H9 (cell line): Measurements from ENCODE around the gene OMP. TPM values are rescaled to one million over a fixed set of nuclear protein-coding genes. Genes with fewer than 3 reads are reported as not detected.

Experiments
- DNase-seq: peaks from one replicate; pipeline ENCODE4 v3.0.0-alpha.2; 2017
- H2AFZ ChIP-seq: one replicate; pipeline ENCODE4 v1.6.1; 2013; ENCODE audit warnings: mild to moderate bottlenecking, low read length, control low read depth, moderate library complexity
- H2AK5ac ChIP-seq: 2 replicates; pipeline ENCODE4 v1.6.1; 2013; ENCODE audit warnings: low read length, control low read depth, mixed read lengths; ENCODE audit not compliant: insufficient read length
- H2BK120ac ChIP-seq: one replicate; pipeline ENCODE4 v1.6.1; 2013; ENCODE audit warnings: low read depth, mild to moderate bottlenecking, low read length, control low read depth, inconsistent platforms; ENCODE audit not compliant: poor library complexity, severe bottlenecking
- H2BK12ac ChIP-seq: 2 replicates; pipeline ENCODE4 v1.6.1; 2013; ENCODE audit warnings: low read length, control low read depth, mixed read lengths, low read depth; ENCODE audit not compliant: insufficient read length
- H2BK15ac ChIP-seq: 2 replicates; pipeline ENCODE4 v1.6.1; 2013; ENCODE audit warnings: low read depth, low read length, control low read depth
- H2BK20ac ChIP-seq: one replicate; pipeline ENCODE4 v1.6.1; 2013; ENCODE audit warnings: low read depth, mild to moderate bottlenecking, low read length, control low read depth, inconsistent platforms; ENCODE audit not compliant: poor library complexity, severe bottlenecking
- H2BK5ac ChIP-seq: 2 replicates; pipeline ENCODE4 v1.6.1; 2013; ENCODE audit warnings: low read length, control low read depth, mixed read lengths; ENCODE audit not compliant: insufficient read length
- H3K14ac ChIP-seq: 2 replicates; pipeline ENCODE4 v1.6.1; 2013; ENCODE audit warnings: low read length, control low read depth; ENCODE audit not compliant: insufficient read depth
- H3K18ac ChIP-seq: 2 replicates; pipeline ENCODE4 v1.6.1; 2013; ENCODE audit warnings: low read depth, mild to moderate bottlenecking, mixed read lengths, low read length, control low read depth; ENCODE audit not compliant: insufficient read length
- H3K23ac ChIP-seq: 2 replicates; pipeline ENCODE4 v1.6.1; 2013; ENCODE audit warnings: low read length, control low read depth, mixed read lengths, low read depth; ENCODE audit not compliant: insufficient read length
- H3K23me2 ChIP-seq: 2 replicates; pipeline ENCODE4 v1.6.1; 2013; ENCODE audit warnings: low read depth, mild to moderate bottlenecking, mixed read lengths, low read length, control low read depth; ENCODE audit not compliant: insufficient read length, poor library complexity, severe bottlenecking
- H3K27ac ChIP-seq: 2 replicates; pipeline ENCODE4 v1.5.1; 2013; ENCODE audit warnings: low read length, control low read depth, mixed read lengths, low read depth; ENCODE audit not compliant: insufficient read length
- H3K27me3 ChIP-seq: 2 replicates; pipeline ENCODE4 v1.6.1; 2013; ENCODE audit warnings: low read length, control low read depth, inconsistent platforms; ENCODE audit not compliant: insufficient read depth
- H3K4ac ChIP-seq: 2 replicates; pipeline ENCODE4 v1.6.1; 2013; ENCODE audit warnings: low read depth, mild to moderate bottlenecking, control low read depth, inconsistent platforms, low read length, moderate library complexity
- H3K4me1 ChIP-seq: 2 replicates; pipeline ENCODE4 v1.6.1; 2013; ENCODE audit warnings: low read length, control low read depth, inconsistent platforms; ENCODE audit not compliant: insufficient read depth
- H3K4me2 ChIP-seq: 2 replicates; pipeline ENCODE4 v1.6.1; 2013; ENCODE audit warnings: low read length, control low read depth, mixed read lengths; ENCODE audit not compliant: insufficient read length, insufficient read depth
- H3K56ac ChIP-seq: 2 replicates; pipeline ENCODE4 v1.6.1; 2013; ENCODE audit warnings: low read depth, mild to moderate bottlenecking, mixed read lengths, low read length, control low read depth; ENCODE audit not compliant: insufficient read length
- H3K79me1 ChIP-seq: 2 replicates; pipeline ENCODE4 v1.6.1; 2013; ENCODE audit warnings: low read depth, mild to moderate bottlenecking, moderate library complexity, low read length, control low read depth, inconsistent platforms; ENCODE audit not compliant: insufficient read depth, poor library complexity, severe bottlenecking
- H3K79me2 ChIP-seq: 2 replicates; pipeline ENCODE4 v1.6.1; 2013; ENCODE audit warnings: low read length, control low read depth, inconsistent platforms; ENCODE audit not compliant: insufficient read depth
- H3K9ac ChIP-seq: 2 replicates; pipeline ENCODE4 v1.6.1; 2013; ENCODE audit warnings: low read length, control low read depth, mixed read lengths; ENCODE audit not compliant: insufficient read length; ENCODE audit errors: extremely low read depth
- H3K9me3 ChIP-seq: one replicate; pipeline ENCODE4 v1.6.1; 2013; ENCODE audit warnings: low read depth, low read length, inconsistent platforms; ENCODE audit not compliant: control insufficient read depth
- H3T11ph ChIP-seq: one replicate; pipeline ENCODE4 v1.6.1; 2013; ENCODE audit warnings: mild to moderate bottlenecking, low read length, control low read depth, inconsistent platforms
- H4K20me1 ChIP-seq: one replicate; pipeline ENCODE4 v1.6.1; 2013; ENCODE audit not compliant: control insufficient read depth, insufficient read length, insufficient read depth
- H4K5ac ChIP-seq: 2 replicates; pipeline ENCODE4 v1.6.1; 2013; ENCODE audit warnings: low read depth, mild to moderate bottlenecking, mixed read lengths, low read length, control low read depth; ENCODE audit not compliant: insufficient read length
- H4K8ac ChIP-seq: replicated peaks from 2 replicates; pipeline ENCODE4 v1.6.1; 2013; ENCODE audit warnings: low read length, control low read depth, mixed read lengths, low read depth; ENCODE audit not compliant: insufficient read length
- H4K91ac ChIP-seq: 2 replicates; pipeline ENCODE4 v1.6.1; 2013; ENCODE audit warnings: low read depth, mild to moderate bottlenecking, moderate library complexity, mixed read lengths, low read length, control low read depth; ENCODE audit not compliant: insufficient read length
- H3K27ac Mint-ChIP-seq, 3 experiments: 2 replicates in 2 of 3; 3 replicates in 1 of 3; pipeline ENCODE4 v1.8.0; 2020 to 2021; ENCODE audit warnings: mixed read lengths in 3 of 3, mild to moderate bottlenecking in 1 of 3, moderate library complexity in 1 of 3
- H3K27me3 Mint-ChIP-seq: 2 replicates; pipeline ENCODE4 v1.8.0; 2021; ENCODE audit warnings: low read depth, mild to moderate bottlenecking, moderate library complexity, mixed read lengths
- H3K36me3 Mint-ChIP-seq, 3 experiments: 2 replicates in 2 of 3; 3 replicates in 1 of 3; pipeline ENCODE4 v1.8.0; 2020 to 2021; ENCODE audit warnings: low read depth in 3 of 3, mixed read lengths in 3 of 3; ENCODE audit not compliant: insufficient read depth in 1 of 3
- H3K4me1 Mint-ChIP-seq, 2 experiments: 2 replicates each; pipeline ENCODE4 v1.8.0; 2020; ENCODE audit warnings: mixed read lengths in 2 of 2
- H3K4me3 Mint-ChIP-seq, 2 experiments: 2 replicates in 1 of 2; 3 replicates in 1 of 2; pipeline ENCODE4 v1.8.0; 2020 to 2021; ENCODE audit warnings: mild to moderate bottlenecking in 2 of 2, mixed read lengths in 2 of 2, moderate library complexity in 1 of 2
- H3K9me3 Mint-ChIP-seq, 2 experiments: 2 replicates in 1 of 2; 3 replicates in 1 of 2; pipeline ENCODE4 v1.8.0; 2020; ENCODE audit warnings: mild to moderate bottlenecking in 2 of 2, mixed read lengths in 2 of 2, moderate library complexity in 1 of 2
- WGBS: extraction: QIAGEN DNeasy Blood & Tissue Kit; methylation state at CpG from one replicate; pipeline ENCODE4 v1.1.7; 2013; ENCODE audit warnings: missing lambda C conversion rate, low lambda C conversion rate, mixed read lengths; ENCODE audit not compliant: insufficient read length; ENCODE audit errors: extremely low coverage; 5-methylcytosine and 5-hydroxymethylcytosine counted together
- total RNA-seq: library from RNA; stranded (reverse); gene quantifications from 2 replicates; pipeline ENCODE4 v1.2.1, GENCODE V29; 2021
- TF ChIP-seq, protein P1 (sequence below): fragments of 200-600 bp; sonication (generic); conservative IDR thresholded peaks from 3 replicates; pipeline ENCODE4 v1.8.0; 2021; ENCODE audit warnings: antibody characterized with exemption, mild to moderate bottlenecking

The OMP gene
- total RNA-seq, 1 experiment from 2014 or later: not detected

DNA sequence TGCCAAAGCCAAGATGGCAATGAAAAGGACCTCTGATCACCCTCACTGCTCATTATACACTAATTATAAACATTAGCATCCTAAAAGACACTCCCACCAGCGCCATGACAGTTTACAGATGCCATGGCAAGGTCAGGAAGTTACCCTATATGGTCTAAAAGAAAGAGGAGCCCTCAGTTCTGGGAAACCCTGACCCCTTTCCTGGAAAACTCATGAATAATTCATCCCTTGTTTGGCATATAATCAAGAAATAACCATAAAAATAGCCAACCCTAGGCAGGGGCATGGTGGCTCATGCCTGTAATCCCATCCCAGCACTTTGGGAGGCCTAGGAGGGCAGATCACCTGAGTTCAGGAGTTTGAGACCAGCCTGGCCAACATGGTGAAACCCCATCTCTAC lies 48.6 kb upstream of the OMP start:
- H3K4me2 ChIP-seq: no peak overlapping the region
- H3K9ac ChIP-seq: no peak overlapping the region
- no peak overlapping the region for H4K91ac ChIP-seq
- H2BK5ac ChIP-seq: no peak overlapping the region
- no peaks in the 10 kb centered on the region for H3K23me2 ChIP-seq
- no peak overlapping the region for H2BK20ac ChIP-seq
- no peaks in the 10 kb centered on the region for H4K20me1 ChIP-seq
- no peak overlapping the region for H3K14ac ChIP-seq
- no peak overlapping the region for H3K4ac ChIP-seq
- H2BK15ac ChIP-seq: no peak overlapping the region
- H2AFZ ChIP-seq: no peak overlapping the region
- Mint-ChIP-seq H3K27me3 (no peaks in the 10 kb centered on the region), H3K9me3 (peaks cover 7 to 19% of the 10 kb centered on the region in 2 experiments; a peak in 4 of 5 replicates), H3K4me1 (peaks cover 21% of the 10 kb centered on the region in 2 experiments), H3K36me3 (no peaks in the 10 kb centered on the region; a peak in 2 of 7 replicates), H3K27ac (peak overlapping the region in 1 of 3 experiments; percentile 52; a peak in 1 of 7 replicates), H3K4me3 (no peak overlapping the region)
- no peaks in the 10 kb centered on the region for H3K4me1 ChIP-seq
- WGBS: no CpG with 5 or more reads among the region's 1 CpG
- H2AK5ac ChIP-seq: no peak overlapping the region
- H3K27me3 ChIP-seq: no peaks in the 10 kb centered on the region
- no peak overlapping the region for H3K18ac ChIP-seq
- H3K79me1 ChIP-seq: no peaks in the 10 kb centered on the region
- H3K79me2 ChIP-seq: no peaks in the 10 kb centered on the region
- TF ChIP-seq, protein P1, sequence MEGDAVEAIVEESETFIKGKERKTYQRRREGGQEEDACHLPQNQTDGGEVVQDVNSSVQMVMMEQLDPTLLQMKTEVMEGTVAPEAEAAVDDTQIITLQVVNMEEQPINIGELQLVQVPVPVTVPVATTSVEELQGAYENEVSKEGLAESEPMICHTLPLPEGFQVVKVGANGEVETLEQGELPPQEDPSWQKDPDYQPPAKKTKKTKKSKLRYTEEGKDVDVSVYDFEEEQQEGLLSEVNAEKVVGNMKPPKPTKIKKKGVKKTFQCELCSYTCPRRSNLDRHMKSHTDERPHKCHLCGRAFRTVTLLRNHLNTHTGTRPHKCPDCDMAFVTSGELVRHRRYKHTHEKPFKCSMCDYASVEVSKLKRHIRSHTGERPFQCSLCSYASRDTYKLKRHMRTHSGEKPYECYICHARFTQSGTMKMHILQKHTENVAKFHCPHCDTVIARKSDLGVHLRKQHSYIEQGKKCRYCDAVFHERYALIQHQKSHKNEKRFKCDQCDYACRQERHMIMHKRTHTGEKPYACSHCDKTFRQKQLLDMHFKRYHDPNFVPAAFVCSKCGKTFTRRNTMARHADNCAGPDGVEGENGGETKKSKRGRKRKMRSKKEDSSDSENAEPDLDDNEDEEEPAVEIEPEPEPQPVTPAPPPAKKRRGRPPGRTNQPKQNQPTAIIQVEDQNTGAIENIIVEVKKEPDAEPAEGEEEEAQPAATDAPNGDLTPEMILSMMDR: no peak
- no peak overlapping the region for H3K56ac ChIP-seq
- no peak overlapping the region for H3K27ac ChIP-seq
- H3K9me3 ChIP-seq: no peaks in the 10 kb centered on the region
- no peak overlapping the region for H2BK12ac ChIP-seq
- DNase-seq: no peak
- no peak overlapping the region for H3K23ac ChIP-seq
- no peak overlapping the region for H4K5ac ChIP-seq
- H3T11ph ChIP-seq: no peak overlapping the region
- H2BK120ac ChIP-seq: no peak overlapping the region
- no peak overlapping the region for H4K8ac ChIP-seq
